ENCODE data around the gene GPR68.

Gene GPR68

DNA sequence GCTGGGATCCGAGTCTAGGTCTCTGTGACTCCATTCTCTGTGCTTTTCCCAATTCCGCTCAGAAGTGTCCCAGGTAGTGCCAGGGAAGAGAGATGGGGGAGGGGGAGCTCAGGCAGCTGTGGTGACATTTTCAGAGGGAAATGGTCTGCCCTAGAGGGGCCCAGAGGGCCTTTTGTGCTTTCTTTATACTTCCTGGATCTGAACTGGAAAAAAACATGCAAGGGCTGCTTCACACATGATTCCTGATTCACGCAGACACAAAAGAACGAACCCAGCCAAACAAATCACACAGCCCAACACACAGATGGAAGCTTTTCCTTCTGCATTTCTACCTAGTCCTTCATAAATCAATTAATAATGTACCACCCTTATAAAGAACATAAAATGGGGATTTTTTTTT lies 26.5 kb downstream of the GPR68 start:
- TF ChIP-seq, protein P1, sequence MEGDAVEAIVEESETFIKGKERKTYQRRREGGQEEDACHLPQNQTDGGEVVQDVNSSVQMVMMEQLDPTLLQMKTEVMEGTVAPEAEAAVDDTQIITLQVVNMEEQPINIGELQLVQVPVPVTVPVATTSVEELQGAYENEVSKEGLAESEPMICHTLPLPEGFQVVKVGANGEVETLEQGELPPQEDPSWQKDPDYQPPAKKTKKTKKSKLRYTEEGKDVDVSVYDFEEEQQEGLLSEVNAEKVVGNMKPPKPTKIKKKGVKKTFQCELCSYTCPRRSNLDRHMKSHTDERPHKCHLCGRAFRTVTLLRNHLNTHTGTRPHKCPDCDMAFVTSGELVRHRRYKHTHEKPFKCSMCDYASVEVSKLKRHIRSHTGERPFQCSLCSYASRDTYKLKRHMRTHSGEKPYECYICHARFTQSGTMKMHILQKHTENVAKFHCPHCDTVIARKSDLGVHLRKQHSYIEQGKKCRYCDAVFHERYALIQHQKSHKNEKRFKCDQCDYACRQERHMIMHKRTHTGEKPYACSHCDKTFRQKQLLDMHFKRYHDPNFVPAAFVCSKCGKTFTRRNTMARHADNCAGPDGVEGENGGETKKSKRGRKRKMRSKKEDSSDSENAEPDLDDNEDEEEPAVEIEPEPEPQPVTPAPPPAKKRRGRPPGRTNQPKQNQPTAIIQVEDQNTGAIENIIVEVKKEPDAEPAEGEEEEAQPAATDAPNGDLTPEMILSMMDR (conservative IDR thresholded peaks at IDR 0.05; ENCODE audit: control insufficient read depth, insufficient read depth, low read depth, low read length): no peak
- no peak for DNase-seq (ENCODE audit: low read depth)
- H3K4me3 ChIP-seq (ENCODE audit: control insufficient read depth, low read depth, low read length): no peak overlapping the region

DNA sequence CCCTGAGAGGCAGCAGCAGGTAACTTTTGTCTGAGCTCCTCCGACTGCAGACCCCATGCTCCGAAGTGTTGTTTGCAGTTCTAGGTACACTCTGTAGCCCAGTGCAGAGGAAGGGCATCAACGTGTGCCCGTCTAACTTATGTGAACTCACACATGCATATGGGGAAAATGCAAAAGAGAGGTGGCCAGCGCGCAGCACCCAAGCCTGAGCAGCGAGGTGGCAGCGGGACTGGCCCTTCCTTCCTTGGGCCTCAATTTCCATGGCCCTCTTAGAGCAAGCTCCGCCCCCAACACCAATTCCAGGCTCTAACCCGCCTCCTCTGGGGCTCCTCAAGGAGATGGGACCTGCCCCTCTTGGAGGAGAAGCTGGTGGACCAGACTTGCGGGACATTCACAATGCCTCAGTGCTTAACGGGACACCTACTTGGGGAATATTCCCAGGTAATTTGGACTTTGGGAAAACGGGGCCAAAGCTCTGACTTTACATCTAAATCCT lies 27.7 kb downstream of the GPR68 start:
- DNase-seq (ENCODE audit: low read depth): no peak

DNA sequence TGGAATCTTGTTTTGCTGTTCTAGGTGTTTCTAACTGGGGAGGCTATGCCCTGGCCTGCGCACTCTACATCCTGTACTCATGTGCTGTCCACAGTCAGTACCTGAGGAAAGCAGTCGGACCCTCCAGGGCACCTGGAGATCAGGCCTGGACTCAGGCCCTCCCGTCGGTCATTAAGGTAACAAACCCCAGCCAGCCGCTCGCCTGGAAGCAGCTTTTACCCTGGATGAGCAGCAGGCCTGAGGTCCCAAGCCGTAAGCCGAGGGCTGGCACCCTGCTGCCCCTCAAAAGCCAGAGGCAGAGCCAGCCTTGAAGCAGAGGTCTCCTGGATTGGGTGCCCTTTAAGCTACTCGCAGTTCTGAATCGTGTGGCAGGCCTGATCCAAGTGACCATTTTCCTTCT lies 29.1 kb downstream of the GPR68 start:
- no peak for DNase-seq (ENCODE audit: low read depth)
- TF ChIP-seq, protein P1 (conservative IDR thresholded peaks at IDR 0.05; ENCODE audit: control insufficient read depth, insufficient read depth, low read depth, low read length): no peak
- H3K4me3 ChIP-seq (ENCODE audit: control insufficient read depth, low read depth, low read length): no peak overlapping the region

More for the DNA sequence above, 27.7 kb downstream of the GPR68 start:
- H3K4me3 ChIP-seq (ENCODE audit: control insufficient read depth, low read depth, low read length): no peak overlapping the region
- TF ChIP-seq, protein P1 (conservative IDR thresholded peaks at IDR 0.05; ENCODE audit: control insufficient read depth, insufficient read depth, low read depth, low read length): no peak

DNA sequence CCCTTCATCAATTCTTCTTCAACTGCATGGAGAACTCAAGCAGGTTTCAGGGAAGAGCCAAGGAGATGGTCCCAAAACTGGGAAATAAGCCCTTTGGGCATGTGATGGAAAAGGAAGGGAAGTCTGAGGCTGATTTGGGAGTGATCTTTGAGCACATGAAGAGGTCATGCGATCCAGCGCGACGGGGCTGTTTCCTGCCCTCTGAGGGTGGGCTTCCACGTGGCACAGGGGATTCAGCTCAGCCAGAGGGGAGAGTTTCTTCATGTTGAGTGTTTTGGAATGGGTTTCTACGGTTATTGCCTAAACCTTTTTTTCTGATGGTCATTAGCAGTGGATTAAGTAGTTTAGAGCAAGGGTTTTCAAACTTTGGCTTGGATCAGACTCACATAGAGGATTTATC lies 30.2 kb downstream of the GPR68 start:
- TF ChIP-seq, protein P1 (conservative IDR thresholded peaks at IDR 0.05; ENCODE audit: control insufficient read depth, insufficient read depth, low read depth, low read length): no peak
- DNase-seq (ENCODE audit: low read depth): no peak
- no peak overlapping the region for H3K4me3 ChIP-seq (ENCODE audit: control insufficient read depth, low read depth, low read length)

- no peak overlapping the region for H3K4me3 ChIP-seq (ENCODE audit: control insufficient read depth, low read depth, low read length)
- TF ChIP-seq, protein P1 (conservative IDR thresholded peaks at IDR 0.05; ENCODE audit: control insufficient read depth, insufficient read depth, low read depth, low read length): no peak
- no peak for DNase-seq (ENCODE audit: low read depth)
Observed at GRCh38 chr14:91211017-91211416, 33.5 kb downstream of the GPR68 start.

DNA sequence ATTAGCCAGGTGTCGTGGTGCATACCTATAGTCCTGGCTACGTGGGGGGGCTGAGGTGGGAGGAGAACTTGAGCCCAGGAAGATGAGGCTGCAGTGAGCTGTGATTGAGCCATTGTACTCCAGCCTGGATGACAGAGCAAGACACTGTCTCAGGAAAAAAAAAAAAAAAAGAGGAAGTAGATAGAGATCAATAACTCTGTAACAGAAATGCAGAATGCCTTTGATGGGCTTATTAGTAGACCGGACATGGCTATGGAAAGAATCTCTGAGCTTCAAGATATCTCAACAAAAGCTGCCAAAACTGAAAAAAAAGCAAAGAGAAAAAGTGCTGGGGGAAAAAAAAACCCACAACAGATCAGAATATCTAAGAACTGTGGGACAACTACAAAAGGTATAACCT lies 37.5 kb downstream of the GPR68 start:
- DNase-seq (ENCODE audit: low read depth): no peak
- H3K4me3 ChIP-seq (ENCODE audit: control insufficient read depth, low read depth, low read length): no peak overlapping the region
- TF ChIP-seq, protein P1 (conservative IDR thresholded peaks at IDR 0.05; ENCODE audit: control insufficient read depth, insufficient read depth, low read depth, low read length): no peak

GRCh38 chr14:91205459-91205858 lies 39.0 kb downstream of the GPR68 start:
- TF ChIP-seq, protein P1 (conservative IDR thresholded peaks at IDR 0.05; ENCODE audit: control insufficient read depth, insufficient read depth, low read depth, low read length): no peak
- no peak for DNase-seq (ENCODE audit: low read depth)
- H3K4me3 ChIP-seq (ENCODE audit: control insufficient read depth, low read depth, low read length): no peak overlapping the region
